ENCODE measurements around the gene DCAF10. TPM values are rescaled to one million over a fixed set of nuclear protein-coding genes. Genes with fewer than 3 reads are reported as not detected.

The DCAF10 gene
- total and polyA plus RNA-seq, 10 of the 15 experiments (the other 5 are each of a cell fraction or from before 2014, with no cell fraction given) = 3.9 to 21.7 (median 9.8) TPM

DNA sequence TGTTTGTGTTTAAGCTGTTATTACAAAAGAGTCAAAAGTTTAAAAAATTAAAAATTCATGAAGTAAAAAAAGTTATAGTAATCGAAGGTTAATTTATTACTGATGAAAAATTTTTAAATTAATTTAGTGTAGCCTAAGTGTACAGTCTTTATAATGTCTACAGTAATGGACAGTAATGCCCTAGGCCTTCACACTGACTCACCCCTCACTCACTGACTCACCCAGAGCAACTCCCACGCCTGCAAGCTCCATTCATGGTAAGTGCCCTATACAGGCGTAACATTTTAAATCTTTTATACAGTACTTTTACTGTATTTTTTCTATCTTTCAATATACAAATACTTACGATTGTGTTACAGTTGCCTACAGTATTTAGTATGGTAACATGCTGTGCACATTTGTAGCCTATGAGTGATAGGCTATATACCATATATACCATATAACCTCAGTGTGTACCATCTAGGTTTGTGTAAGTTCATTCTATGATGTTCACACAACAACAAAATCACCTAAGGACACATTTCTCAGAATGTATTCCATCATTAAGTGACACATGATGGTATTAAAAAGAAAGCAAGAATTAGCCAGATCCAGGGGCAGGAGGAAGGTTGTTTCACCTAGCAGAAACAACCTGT, 40.1 kb downstream of the DCAF10 start (continued):
- TF ChIP-seq, protein P1, sequence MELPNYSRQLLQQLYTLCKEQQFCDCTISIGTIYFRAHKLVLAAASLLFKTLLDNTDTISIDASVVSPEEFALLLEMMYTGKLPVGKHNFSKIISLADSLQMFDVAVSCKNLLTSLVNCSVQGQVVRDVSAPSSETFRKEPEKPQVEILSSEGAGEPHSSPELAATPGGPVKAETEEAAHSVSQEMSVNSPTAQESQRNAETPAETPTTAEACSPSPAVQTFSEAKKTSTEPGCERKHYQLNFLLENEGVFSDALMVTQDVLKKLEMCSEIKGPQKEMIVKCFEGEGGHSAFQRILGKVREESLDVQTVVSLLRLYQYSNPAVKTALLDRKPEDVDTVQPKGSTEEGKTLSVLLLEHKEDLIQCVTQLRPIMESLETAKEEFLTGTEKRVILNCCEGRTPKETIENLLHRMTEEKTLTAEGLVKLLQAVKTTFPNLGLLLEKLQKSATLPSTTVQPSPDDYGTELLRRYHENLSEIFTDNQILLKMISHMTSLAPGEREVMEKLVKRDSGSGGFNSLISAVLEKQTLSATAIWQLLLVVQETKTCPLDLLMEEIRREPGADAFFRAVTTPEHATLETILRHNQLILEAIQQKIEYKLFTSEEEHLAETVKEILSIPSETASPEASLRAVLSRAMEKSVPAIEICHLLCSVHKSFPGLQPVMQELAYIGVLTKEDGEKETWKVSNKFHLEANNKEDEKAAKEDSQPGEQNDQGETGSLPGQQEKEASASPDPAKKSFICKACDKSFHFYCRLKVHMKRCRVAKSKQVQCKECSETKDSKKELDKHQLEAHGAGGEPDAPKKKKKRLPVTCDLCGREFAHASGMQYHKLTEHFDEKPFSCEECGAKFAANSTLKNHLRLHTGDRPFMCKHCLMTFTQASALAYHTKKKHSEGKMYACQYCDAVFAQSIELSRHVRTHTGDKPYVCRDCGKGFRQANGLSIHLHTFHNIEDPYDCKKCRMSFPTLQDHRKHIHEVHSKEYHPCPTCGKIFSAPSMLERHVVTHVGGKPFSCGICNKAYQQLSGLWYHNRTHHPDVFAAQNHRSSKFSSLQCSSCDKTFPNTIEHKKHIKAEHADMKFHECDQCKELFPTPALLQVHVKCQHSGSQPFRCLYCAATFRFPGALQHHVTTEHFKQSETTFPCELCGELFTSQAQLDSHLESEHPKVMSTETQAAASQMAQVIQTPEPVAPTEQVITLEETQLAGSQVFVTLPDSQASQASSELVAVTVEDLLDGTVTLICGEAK (IDR thresholded peaks at IDR 0.05; ENCODE audit: borderline replicate concordance) = no peak
- TF ChIP-seq MEF2A (IDR thresholded peaks at IDR 0.05; ENCODE audit: insufficient read depth, low read depth, low read length) = no peak
- no peak for TF ChIP-seq ASH2L (IDR thresholded peaks at IDR 0.05; ENCODE audit: borderline replicate concordance, low read depth)
- no peak for TF ChIP-seq EED (IDR thresholded peaks at IDR 0.05; ENCODE audit: low read depth)
- no peak for TF ChIP-seq HDAC2 (IDR thresholded peaks at IDR 0.05)

DNA sequence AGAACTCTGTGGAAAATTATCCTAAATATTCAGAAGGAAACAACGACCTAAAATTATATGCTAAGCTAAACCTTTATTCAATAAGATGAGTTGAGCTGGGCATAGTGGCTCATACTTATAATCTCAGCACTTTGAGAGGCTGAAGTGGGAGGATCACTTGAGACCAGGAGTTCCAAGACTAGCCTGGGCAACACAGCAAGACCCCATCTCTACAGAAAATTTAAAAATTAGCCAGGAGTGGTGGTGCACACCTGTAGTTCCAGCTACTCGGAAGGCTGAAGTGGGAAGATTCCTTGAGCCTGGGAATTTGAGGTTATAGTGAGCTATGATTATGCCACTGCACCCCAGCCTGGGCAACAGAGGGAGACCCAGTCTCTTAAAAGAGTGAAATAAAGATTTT, 51.6 kb downstream of the DCAF10 start:
- CTCF ChIA-PET = interaction anchor here (0.8 to 1.0 kb wide), 2 partner anchors 51 to 104 kb away, joined by 3 to 4 read pairs; no protein-coding TSS in a partner anchor
- ATAC-seq (no peak), DNase-seq (ENCODE audit: low read depth, low spot score) (no peak), FAIRE-seq (no peak)
- H3K27me3 ChIP-seq (replicated peaks in 1 of 2; ENCODE audit: control insufficient read depth in 2 of 2, insufficient read depth in 2 of 2, low read length in 1 of 2) = no peaks in the 10 kb centered on the region
- H3K4me3 ChIP-seq = no peak overlapping the region
- SMC1A ChIA-PET (ENCODE audit: uncharacterized antibody, unreplicated experiment) = interaction anchor here (0.9 kb wide), 1 partner anchor 9 kb away, joined by 3 read pairs; no protein-coding TSS in a partner anchor
- RAD21 ChIA-PET (ENCODE audit: unreplicated experiment) = no interaction called here
- H3K4me1 ChIP-seq (ENCODE audit: control insufficient read depth, insufficient read depth, low read length) = no peaks in the 10 kb centered on the region
- no peak overlapping the region for H3K27ac ChIP-seq (ENCODE audit: control insufficient read depth, insufficient read depth)
- no peaks in the 10 kb centered on the region for H3K9me3 ChIP-seq (replicated peaks; ENCODE audit: control insufficient read depth, insufficient read depth, low read length)
- H2AFZ ChIP-seq (ENCODE audit: control insufficient read depth, low read depth, low read length) = no peak overlapping the region
- in situ Hi-C loops (cut with MboI) (no loop called here), intact Hi-C loops (cut with micrococcal nuclease; ENCODE audit: unreplicated experiment) (no loop called here)
- H4K20me1 ChIP-seq (ENCODE audit: control insufficient read depth, insufficient read depth) = no peaks in the 10 kb centered on the region
- POLR2A ChIA-PET = no interaction called here
- H3K9ac ChIP-seq (ENCODE audit: control insufficient read depth, insufficient read depth, low read length) = no peak overlapping the region
- WGBS (ENCODE audit: insufficient coverage, insufficient replicate concordance, low lambda C conversion rate, missing lambda C conversion rate) = 95% methylated on average over 2 of the region's 2 CpGs
- no TSS peak for BruUV-seq (replicated peaks)
- no peaks in the 10 kb centered on the region for H3K36me3 ChIP-seq (ENCODE audit: control insufficient read depth in 2 of 2, insufficient read depth in 2 of 2, low read length in 1 of 2)
- H3K79me2 ChIP-seq (ENCODE audit: control insufficient read depth, insufficient read depth, low read length) = no peaks in the 10 kb centered on the region
- H3K4me2 ChIP-seq (ENCODE audit: control insufficient read depth, insufficient read depth) = no peak overlapping the region
- TF ChIP-seq NRF1 (conservative IDR thresholded peaks at IDR 0.05; ENCODE audit: low read depth, low read length) (no peak), SPI1 (IDR thresholded peaks at IDR 0.05; ENCODE audit: borderline replicate concordance, insufficient read depth, low read depth, low read length) (no peak), CHD2 (IDR thresholded peaks at IDR 0.05; ENCODE audit: borderline replicate concordance, low read depth, low read length) (no peak), YBX1 (IDR thresholded peaks at IDR 0.05) (no peak), ETV6 (conservative IDR thresholded peaks at IDR 0.05 in 1 of 2, IDR thresholded peaks at IDR 0.05 in 1 of 2; ENCODE audit: borderline replicate concordance in 1 of 2, low read depth in 1 of 2) (no peak), RELA (IDR thresholded peaks at IDR 0.05; ENCODE audit: borderline replicate concordance, partially characterized antibody) (no peak)
- TF ChIP-seq, protein P2, sequence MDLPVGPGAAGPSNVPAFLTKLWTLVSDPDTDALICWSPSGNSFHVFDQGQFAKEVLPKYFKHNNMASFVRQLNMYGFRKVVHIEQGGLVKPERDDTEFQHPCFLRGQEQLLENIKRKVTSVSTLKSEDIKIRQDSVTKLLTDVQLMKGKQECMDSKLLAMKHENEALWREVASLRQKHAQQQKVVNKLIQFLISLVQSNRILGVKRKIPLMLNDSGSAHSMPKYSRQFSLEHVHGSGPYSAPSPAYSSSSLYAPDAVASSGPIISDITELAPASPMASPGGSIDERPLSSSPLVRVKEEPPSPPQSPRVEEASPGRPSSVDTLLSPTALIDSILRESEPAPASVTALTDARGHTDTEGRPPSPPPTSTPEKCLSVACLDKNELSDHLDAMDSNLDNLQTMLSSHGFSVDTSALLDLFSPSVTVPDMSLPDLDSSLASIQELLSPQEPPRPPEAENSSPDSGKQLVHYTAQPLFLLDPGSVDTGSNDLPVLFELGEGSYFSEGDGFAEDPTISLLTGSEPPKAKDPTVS (IDR thresholded peaks at IDR 0.05; ENCODE audit: low read depth, low read length) = no peak

Measured in GM12878 (cell line).